ENCODE data around the gene ALKBH7.
"Not testable (repeated sequence)": the region's sequence is repeated elsewhere in the genome, so short reads cannot be mapped to it uniquely, and the experiment has no call there.

ALKBH7 gene

DNA sequence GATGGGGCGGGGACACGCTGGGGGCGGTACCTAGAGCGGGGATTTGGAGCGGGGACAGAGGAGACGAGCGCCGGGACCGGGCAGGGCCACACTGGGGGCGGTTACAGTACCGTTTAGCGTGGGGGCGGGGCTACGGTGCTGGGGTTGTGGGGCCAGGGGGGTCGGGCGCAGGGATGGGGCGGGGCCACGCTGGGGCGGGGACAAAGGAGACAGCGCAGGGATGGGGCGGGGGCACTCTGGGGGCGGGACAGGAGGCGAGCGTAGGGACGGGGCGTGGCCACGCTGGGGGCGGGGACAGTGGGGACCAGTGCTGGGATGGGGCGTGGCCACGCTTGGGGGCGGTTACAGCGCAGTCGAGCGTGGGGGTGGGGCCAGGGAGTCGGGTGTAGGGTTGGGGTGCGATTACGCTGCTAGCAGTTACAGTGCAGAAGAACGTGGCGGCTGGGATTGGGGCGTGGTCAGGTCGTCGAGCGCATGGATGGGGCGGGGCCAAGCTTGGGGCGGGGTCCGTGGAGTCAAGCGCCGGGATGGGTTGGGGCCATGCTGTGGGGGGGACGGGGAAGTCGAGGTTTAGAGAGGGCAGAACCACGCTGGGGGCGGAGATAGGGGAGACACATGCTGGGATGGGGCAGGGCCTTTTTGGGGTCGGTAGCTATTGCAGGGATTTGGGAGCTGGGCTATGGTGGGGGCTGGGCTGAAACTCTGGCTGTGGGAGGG, 660 bp downstream of the ALKBH7 start:
- peak; percentile 98 for DNase-seq

DNA sequence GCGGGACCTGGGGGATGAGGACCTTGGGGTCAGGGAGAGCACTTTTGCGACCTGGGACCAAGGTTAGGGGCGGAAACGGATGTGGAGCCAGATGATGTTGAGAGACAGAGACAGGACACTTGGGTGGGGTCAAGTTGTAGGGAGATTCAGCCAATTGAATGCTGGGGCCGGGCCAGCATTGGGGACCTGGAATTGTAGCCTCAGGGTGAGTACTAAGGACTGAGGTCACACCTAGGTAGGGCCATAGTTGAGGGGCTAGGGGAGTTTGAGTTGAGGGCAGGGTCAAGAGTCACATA, 1.2 kb downstream of the ALKBH7 start:
- no peak for DNase-seq

DNA sequence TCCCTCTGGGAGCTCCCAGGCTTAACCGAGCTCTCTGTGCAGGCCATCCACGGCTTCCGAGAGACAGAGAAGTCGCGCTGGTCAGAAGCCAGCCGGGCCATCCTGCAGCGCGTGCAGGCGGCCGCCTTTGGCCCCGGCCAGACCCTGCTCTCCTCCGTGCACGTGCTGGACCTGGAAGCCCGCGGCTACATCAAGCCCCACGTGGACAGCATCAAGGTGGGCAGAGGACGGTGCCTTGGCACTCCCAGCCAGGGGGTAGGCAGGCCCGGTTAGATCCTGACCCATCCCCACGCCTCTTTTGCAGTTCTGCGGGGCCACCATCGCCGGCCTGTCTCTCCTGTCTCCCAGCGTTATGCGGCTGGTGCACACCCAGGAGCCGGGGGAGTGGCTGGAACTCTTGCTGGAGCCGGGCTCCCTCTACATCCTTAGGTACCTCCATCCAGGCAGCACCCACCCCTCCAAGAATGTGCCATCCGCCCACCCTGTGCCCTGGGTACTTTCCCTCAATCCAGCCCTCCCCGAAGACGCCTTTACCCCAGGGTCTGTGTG, 1.6 kb downstream of the ALKBH7 start:
- DNase-seq, result no peak

DNA sequence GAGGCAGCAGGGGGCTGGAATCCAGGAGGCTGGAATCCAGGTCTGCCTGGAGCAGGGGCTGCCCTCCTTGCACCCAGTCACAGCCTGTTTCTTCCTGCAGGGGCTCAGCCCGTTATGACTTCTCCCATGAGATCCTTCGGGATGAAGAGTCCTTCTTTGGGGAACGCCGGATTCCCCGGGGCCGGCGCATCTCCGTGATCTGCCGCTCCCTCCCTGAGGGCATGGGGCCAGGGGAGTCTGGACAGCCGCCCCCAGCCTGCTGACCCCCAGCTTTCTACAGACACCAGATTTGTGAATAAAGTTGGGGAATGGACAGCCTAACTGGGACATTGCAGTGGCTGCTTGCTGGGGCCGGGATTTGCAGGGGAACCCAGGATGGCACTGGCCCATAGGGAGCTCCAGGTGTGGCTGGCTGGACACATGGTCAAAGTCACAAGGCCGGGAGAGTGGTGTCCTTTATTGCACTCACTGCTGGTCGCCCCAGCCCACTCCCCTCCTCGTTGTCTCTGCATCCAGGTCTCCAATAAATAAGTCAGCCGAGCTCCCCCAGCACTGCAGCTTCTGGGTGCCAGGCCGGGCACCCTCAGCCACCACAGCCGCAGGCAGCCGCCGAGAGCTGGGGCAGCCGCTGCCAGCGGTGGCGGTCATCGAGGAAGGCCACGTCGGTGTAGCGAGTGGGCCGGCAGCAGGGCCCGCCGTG, 2.3 kb downstream of the ALKBH7 start:
- no peak for DNase-seq

DNA sequence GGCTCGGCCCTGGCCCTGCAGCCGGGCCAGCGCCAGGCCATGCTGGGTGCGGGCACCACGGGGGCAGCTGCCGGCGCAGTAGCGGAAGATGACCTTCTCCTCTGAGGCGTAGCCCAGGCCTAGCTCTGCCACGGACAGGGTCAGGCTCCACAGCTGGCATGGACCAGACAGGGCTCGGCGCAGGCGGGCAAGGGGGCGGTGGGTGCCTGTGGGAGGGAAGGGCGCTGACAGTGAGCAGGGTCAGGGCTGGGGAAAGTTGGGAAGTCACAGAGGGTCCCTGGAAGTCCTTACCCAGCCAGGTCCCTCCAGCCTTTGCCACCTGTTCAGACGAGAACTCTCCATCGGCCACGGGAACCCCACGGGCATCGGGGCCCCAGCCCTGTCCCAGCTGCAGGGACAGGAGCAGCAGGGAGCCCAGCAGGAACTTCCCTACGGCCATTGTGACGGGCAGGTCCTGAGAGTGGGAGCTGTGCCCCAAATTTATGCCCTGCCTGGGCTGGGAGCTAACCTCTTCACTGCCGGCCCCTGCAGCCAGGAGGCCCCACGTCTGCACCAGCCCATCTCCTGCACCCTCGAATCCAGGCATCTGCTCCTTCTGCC, 2.9 kb downstream of the ALKBH7 start, which contains the start of gene PSPN:
TSS of gene PSPN (minus strand) at position 523 of the 600 bp plus-strand sequence. CDS start at position 439, 84 bp downstream.
- DNase-seq, result no peak

DNA sequence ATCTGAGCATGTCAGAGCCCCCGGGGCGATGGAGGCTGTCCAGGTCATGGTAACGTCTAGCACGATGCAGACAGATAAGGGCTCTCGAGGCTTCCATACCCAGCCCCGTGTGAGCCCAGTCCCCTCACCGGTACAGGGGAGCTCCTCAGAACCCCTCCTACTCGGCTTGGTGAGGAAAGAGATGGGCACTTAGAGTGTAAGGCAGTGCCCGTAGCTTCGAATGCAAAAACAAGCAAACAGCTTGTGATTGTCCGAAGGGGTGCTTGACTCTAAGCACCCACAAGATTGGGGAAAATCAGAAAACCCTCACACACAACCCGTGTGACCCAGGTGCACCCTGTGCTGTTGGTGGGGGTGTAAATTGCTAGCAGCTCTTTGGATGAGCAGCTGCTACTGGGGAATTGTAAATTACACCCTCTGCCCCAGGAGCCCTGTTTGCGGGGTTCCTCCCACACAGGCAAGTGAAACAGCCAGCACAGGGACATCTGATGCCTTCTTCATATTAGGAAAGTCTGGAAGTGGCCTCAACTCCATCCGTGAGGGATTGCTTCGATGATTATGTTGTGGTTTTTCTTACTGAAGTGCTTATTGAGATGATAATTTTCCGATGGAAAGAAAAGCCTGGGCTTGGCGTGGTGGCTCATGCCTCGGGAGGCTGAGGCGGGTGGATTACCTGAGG, 4.1 kb downstream of the ALKBH7 start:
- DNase-seq, result no peak

DNA sequence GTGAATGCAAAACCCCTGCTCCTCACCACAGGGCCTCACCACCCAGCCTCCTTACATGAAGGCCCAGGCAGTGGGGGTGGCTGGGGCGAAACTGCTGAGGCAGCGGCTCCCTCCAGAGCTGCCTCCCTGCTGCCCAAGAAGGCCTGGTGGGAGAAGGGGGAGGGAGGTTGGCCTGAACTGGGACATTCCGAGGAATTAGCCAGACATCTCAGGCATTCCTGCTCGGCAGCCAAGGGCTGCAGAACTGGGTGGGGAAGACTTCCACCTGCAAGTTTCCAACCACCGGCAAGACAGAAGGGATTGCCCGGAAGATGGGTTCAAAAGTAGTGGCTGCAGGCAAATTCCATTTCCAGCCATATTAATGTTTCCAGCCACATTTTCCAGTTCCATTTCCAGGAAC, 5.4 kb downstream of the ALKBH7 start:
- peak; percentile 83 for DNase-seq

DNA sequence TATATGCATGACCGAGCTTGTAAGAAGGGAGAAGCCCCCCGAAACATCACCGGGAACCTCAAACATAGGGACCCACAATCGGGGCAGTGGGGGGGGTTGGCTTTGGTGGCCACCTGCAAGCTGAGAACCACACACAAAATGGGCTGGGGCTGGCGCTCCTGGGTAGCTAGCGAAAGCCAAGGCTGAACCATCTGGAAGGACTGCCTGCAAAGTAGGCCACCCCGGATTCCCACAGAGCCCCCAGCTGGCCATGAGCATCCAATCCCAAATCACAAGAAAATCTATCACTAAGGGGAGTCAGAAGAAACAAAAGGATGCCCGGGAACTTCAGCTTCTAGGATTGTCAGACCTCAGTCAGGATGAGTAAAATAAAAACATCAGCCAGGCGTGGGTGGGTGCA, 5.9 kb downstream of the ALKBH7 start:
- DNase-seq, result no peak

DNA sequence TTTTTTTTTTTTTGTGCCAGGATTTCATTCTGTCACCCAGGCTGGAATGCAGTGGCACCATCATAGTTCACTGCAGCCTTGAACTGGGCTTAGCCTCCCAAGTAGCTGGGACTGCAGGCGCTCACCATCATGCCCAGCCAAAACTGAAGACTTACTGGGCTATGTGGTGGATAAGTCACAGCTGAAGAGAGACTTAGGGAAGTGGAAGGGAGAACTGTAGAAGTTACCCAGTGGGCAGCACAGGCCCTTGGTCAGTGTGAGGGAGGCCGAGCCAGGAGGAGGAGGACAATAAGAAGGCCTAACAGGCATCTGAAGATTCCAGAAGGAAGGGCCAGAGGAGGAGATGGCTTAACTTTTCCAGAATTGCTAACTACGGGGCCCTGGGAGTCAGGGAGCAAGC, 7.2 kb downstream of the ALKBH7 start:
- no peak for DNase-seq

DNA sequence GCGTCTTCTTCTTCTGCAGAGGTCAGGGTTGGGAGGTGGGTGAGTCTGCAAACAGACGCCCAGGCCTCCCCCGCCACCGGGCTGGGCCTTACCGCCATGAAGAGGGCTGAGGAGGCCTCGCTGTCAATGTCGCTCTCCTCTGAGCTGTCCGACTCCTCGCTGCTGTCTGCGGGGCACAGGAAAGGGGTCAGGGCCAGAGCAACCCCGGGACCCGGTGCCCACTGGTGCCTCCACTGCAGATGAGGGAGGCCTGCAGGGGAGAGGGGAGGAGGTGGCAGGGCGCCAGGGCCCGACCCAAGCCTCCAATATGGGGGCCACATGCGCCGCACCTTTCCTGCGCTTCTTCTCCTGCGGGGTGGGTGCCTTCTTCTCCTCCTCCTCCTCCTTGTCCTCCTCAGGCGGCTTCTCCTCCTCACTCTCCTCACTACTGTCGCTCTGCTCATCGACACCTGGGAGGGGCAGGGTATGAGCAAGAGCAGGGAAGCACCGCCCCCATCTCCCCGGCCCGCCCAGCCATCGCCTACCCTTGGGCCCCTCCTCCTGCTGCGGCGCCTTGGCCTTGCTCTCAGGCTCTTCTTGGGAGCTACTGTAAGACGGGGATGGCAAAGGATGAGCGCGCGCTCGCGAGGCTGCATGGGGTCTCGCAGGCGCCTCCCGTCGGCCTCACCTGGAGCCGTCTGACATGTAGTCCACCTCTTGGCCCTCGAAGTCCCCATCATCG, 8.6 kb downstream of the ALKBH7 start:
- DNase-seq, result no peak

DNA sequence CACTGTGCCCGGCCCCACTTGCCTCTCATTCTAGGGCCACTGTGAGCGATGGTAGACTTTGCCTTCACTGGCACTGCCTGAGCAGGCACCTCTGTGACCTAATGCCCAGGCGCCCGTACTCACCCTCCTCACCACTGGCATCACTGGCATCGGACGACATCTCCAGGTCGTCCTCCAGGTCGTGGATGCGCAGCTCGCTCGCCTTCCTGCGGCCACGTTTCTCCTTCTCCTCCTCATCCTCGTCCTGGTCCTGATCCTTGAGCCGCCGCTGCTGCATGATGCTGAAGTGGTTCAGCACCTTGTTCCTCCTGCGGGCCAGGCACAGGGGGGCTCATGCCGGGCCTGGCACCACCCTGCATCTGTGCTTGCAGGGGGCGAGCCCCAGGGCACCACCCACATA, 10.6 kb downstream of the ALKBH7 start:
- no peak for DNase-seq

DNA sequence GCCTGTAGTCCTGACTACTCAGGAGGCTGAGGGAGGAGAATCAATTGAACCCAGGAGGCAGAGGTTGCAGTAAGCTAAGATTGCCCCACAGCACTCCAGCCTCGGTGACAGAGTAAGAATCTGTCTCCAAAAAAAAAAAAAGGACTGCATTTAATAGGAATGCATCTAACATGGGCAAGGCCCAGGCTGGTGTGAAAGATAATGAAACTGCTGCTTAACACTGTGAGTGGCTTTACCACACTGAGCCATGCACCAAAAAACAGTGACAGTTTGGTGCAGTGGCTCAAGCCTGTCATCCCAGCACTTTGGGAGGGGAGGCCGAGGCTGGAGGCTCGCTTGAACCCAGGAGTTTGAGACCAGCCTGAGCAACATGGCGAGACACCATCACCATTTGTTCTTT, 11.8 kb downstream of the ALKBH7 start:
- no peak for DNase-seq

DNA sequence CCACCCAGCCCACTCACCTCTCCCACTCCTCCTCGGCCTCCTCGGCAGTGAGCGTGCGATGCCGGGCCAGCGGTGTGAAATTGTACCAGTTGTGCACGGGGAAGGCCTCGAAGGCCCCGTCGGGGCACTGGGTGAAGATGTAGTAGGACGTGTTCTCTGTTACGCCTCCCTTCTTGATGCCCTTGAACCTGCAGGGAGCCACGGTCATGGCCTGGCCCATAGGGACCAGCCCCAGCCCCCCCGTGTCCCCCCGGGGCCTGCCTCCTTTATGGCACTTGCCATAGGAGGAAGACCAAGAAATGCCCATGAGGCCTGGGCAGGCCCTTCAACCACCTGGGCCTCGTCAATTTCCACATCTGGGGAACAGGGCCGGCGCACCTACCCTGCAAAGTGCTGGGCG, 14.8 kb downstream of the ALKBH7 start:
- DNase-seq, result no peak

DNA sequence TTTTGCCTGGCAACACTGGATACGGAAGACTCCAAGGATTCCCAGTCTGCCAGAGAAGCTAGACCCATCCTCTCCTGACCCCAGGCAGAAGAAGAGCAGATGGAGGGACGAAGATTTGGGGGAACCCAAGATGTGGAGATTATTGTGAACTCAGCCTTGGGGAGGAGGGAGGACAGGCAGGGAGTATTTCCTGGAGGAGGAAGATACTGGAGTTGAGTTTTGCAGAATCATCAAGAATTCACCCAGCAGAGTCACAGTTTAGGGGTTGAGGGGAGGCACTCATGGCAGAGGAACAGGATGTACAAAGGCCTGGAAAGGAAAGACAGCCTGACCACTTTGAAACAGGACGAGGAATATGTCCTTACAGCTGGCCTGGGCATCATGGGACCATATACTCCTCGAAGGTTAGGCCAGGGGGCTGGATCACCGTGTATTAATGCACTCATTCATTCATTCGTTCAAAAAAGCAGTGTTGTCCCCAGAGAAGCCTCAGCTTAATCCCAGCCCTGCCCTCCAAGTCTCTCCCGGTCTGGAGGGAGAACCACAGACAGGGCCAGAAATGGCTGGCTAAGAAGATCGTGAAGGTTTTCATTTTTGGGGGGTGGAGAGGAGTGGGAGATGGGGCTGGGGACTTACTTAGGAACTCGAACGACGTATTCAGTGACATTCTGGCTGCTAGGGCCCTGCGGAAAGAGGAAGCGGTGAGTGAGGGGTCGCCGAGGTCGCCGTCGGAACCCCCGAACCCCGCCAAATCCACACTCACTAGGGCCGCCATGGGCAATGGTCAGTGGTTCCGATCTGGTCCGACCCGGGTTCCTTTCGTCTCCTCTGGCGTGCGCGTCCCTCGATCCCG, 19.9 kb downstream of the ALKBH7 start:
- no peak for DNase-seq

DNA sequence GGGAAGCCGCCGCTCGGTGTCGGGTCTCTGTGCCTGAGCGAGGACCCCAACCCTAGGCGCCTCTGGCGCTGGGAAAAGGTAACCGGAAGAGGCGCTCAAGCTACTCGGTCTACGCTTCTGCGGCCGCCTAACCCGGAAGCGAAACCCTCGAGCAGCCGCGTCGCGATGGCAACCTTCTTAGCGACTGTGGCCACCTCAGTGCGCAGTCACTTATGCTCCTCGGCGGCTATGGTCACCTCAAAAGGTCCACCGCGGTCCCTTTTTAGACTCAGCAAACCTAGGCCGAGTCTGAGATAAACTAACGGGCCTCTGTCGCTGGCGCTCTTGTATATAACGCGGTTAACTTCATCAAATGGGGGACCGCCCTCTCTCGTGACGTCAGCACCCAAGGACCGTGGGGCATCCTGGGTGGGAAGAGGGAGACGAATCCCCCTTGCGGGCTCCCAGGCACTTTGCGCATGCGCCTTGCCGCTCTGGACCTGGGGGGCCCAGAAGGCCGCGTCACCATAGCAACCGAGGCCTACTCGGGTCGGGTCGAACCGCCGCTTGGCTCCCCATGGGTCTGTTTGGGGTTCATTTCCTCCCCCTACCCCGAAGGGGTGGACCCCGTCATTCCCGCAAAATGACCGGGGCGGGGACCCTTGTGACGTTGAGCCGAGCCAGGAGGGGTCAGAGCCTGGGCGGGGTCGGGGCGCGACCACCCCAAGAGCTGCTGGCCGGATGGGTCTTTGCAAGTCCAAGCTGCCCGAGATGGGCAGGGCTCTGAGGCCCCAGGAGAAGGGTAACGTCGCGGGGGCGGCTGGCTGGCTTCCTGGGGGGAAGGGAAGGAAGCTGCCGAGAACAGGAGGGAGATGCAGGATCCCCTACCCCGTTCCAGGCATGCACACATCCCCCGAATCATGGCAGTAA, 20.7 kb downstream of the ALKBH7 start, which contains the start of gene GTF2F1:
TSS of gene GTF2F1 (minus strand) at position 91 of the 909 bp plus-strand sequence. CDS start 169 bp downstream, outside the sequence.
- peak; percentile 97 for DNase-seq

DNA sequence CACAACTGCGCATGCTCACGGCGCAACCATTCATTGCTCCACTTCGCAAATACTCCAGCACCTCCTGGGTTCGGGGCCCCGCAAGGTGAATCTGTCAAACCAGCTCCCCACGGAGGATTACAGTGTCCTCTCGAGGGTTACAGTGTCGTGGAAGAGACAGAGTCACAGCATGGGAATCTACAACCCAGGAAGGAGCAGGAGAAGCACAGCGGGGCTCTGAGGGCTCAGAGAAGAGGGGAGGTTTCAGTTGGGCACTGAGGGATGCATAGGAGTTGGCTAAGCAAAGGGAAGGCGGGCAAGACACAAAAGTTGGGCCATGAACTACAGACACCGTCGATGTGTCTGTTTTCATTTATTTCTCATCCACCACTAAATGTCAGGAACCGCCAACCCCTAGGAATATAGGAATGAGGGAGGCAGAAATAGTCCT, 21.4 kb downstream of the ALKBH7 start:
- DNase-seq, result no peak

DNA sequence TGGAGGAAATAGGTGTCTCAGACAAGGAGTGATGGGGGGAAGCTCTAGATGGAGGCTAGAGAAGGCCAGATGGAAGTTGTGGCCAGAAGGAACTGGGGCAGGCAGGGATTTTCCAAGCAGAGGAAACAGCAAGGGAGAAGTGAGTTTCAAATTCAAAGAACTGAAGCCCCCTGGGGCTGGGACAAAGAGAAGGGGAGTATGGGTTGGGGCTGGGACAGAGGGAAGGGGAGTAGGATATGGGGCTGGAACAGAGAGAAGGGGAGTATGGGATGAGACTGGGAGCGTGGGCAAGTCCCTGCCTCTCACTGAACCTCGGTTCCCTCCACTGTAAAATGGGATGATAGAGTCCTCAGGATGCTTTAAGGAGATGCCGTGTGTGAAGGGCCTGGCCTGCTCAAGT, 22.2 kb downstream of the ALKBH7 start:
- no peak for DNase-seq

DNA sequence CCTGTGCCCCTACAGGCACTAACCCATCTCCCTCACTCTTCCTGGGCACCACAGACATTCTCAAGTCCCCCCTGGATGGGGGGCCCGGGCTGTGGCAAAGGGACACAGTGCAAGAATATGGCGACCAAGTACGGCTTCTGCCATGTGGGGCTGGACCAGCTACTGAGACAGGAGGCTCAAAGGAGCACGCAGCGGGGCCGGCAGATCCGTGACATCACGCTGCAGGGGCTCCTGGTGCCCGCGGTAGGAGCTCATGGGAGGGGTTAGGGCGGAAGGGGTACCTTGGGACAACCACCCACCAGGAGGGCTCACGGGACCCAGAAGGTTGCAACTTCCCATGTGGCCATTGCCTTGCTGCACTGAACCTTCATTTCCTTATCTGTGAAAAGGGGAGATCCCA, 23.7 kb downstream of the ALKBH7 start:
- no peak for DNase-seq

DNA sequence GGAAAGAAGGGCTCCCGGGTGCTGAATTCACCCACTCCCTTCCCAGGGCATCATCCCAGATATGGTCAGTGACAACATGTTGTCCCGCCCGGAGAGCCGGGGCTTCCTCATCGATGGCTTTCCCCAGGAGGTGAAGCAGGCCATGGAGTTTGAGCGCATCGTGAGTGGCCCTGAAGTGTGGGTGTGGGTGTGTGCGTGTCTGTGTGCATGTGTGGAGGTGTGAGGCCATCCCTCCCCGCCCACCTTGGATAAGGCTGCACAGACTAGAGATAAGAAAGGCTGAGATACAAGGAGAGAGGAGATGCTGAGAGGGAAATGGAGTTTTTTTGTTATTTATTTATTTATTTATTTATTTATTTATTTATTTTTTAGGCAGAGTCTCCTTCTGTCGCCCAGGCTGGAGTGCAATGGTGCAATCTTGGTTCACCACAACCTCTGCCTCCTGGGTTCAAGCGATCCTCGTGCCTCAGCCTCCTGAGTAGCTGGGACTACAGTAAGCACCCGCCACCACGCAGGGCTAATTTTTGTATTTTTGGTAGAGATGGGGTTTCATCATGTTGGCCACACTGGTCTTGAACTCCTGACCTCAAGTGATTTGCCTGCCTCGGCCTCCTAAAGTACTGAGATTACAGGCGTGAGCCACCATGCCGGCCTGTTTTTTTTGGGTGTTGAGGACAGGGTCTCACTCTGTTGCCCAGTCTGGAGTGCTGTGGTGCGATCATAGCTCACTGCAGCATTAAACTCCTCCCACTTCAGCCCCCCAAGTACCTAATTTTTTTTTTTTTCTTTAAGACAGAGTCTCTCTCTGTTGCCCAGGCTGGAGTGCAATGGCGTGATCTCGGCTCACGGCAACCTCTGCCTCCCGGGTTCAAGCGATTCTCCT, 27.7 kb downstream of the ALKBH7 start:
- DNase-seq, result not testable (repeated sequence)
